ENCODE data around the gene AK1. TPM values are rescaled to one million over a fixed set of nuclear protein-coding genes. Genes with fewer than 3 reads are reported as not detected.

Gene AK1
- total and polyA plus RNA-seq, 2 of the 13 experiments (the other 11 are each of a cell fraction or from before 2014, with no cell fraction given) = 19.1 to 32.8 TPM

- TF ChIP-seq CHD4 (IDR thresholded peaks at IDR 0.05; ENCODE audit: borderline replicate concordance, low read length) (no peak), ARID3A (IDR thresholded peaks at IDR 0.05; ENCODE audit: low read depth, low read length) (no peak), ZBTB4 (CRISPR knock-in tag; IDR thresholded peaks at IDR 0.05; ENCODE audit: borderline replicate concordance) (no peak), ZNF17 (CRISPR knock-in tag; IDR thresholded peaks at IDR 0.05) (no peak), ZNF792 (CRISPR knock-in tag; IDR thresholded peaks at IDR 0.05) (peak; percentile 64), TOPORS (CRISPR knock-in tag; IDR thresholded peaks at IDR 0.05) (0 out of 2 replicates have a peak, but pooled peaks have one; percentile 3), CHD2 (IDR thresholded peaks at IDR 0.05; ENCODE audit: low read depth, low read length) (no peak), ATF1 (CRISPR knock-in tag; IDR thresholded peaks at IDR 0.05) (no peak), SYNCRIP (IDR thresholded peaks at IDR 0.05; ENCODE audit: insufficient read depth, low read depth, low read length) (no peak), RELA (CRISPR knock-in tag; IDR thresholded peaks at IDR 0.05) (no peak), SP5 (CRISPR knock-in tag; IDR thresholded peaks at IDR 0.05; ENCODE audit: borderline replicate concordance, low read depth) (peak; percentile 83), RXRA (CRISPR knock-in tag; IDR thresholded peaks at IDR 0.05) (peak; percentile 96), MIXL1 (CRISPR knock-in tag; IDR thresholded peaks at IDR 0.05) (0 out of 2 replicates have a peak, but pooled peaks have one; percentile 56), ZBTB38 (CRISPR knock-in tag; IDR thresholded peaks at IDR 0.05) (peak; percentile 43; the same call in 1 of the 2 replicates), CREB3 (CRISPR knock-in tag; IDR thresholded peaks at IDR 0.05) (no peak), ZNF749 (CRISPR knock-in tag; IDR thresholded peaks at IDR 0.05; ENCODE audit: borderline replicate concordance) (no peak), ZNF670 (CRISPR knock-in tag; IDR thresholded peaks at IDR 0.05; ENCODE audit: borderline replicate concordance) (no peak), RARG (CRISPR knock-in tag; IDR thresholded peaks at IDR 0.05; ENCODE audit: low read depth) (no peak), KDM3A (CRISPR knock-in tag; IDR thresholded peaks at IDR 0.05; ENCODE audit: low read depth) (peak; percentile 41; the same call in 1 of the 2 replicates), ZNF629 (CRISPR knock-in tag; conservative IDR thresholded peaks at IDR 0.05) (peak; percentile 92), MTF1 (CRISPR knock-in tag; IDR thresholded peaks at IDR 0.05) (no peak), HOMEZ (CRISPR knock-in tag; IDR thresholded peaks at IDR 0.05; ENCODE audit: low read depth) (peak; percentile 87), MTA3 (CRISPR knock-in tag; IDR thresholded peaks at IDR 0.05) (no peak), POGZ (CRISPR knock-in tag; IDR thresholded peaks at IDR 0.05) (no peak)
These were observed 26.3 kb upstream of the AK1 start (continued) for GRCh38 chr9:127903557-127904475.

All from HepG2 (cell line).